Choroid plexus epithelial cell (primary cell): Measurements from ENCODE around the gene GRIN2D.

ENCODE experiments used
- DNase-seq: peaks from one replicate; pipeline ENCODE4 v3.0.0-alpha.2; 2010; ENCODE audit warnings: low read depth
- H3K4me3 ChIP-seq: 2 replicates; pipeline ENCODE4 v1.5.1; 2011; ENCODE audit warnings: low read depth, mild to moderate bottlenecking, control low read depth, low read length, moderate library complexity
- TF ChIP-seq, protein P1 (sequence below): conservative IDR thresholded peaks from 2 replicates; pipeline ENCODE4 v1.5.1; 2011; ENCODE audit warnings: low read depth, mild to moderate bottlenecking, control low read depth, inconsistent platforms, low read length, moderate library complexity

GRIN2D gene

DNA sequence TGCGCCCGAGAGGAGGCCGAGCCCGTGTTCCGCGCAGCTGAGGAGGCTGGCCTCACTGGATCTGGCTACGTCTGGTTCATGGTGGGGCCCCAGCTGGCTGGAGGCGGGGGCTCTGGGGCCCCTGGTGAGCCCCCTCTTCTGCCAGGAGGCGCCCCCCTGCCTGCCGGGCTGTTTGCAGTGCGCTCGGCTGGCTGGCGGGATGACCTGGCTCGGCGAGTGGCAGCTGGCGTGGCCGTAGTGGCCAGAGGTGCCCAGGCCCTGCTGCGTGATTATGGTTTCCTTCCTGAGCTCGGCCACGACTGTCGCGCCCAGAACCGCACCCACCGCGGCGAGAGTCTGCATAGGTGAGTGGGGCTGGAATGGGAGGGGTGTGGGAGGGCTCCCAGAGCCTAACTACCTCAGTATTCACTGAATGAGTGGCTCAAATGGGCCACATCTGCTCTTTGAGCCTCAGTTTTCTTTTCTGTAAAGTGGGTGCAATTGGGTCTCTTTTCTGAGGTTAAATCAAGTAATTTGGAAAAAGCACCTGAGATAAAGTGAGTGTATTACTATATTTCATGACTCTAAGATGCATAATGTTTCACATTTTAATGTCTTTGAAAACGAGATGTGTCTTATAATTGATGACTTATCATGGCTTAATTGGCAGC lies 11.7 kb downstream of the GRIN2D start:
- DNase-seq: no peak
- no peak overlapping the region for H3K4me3 ChIP-seq
- TF ChIP-seq, protein P1, sequence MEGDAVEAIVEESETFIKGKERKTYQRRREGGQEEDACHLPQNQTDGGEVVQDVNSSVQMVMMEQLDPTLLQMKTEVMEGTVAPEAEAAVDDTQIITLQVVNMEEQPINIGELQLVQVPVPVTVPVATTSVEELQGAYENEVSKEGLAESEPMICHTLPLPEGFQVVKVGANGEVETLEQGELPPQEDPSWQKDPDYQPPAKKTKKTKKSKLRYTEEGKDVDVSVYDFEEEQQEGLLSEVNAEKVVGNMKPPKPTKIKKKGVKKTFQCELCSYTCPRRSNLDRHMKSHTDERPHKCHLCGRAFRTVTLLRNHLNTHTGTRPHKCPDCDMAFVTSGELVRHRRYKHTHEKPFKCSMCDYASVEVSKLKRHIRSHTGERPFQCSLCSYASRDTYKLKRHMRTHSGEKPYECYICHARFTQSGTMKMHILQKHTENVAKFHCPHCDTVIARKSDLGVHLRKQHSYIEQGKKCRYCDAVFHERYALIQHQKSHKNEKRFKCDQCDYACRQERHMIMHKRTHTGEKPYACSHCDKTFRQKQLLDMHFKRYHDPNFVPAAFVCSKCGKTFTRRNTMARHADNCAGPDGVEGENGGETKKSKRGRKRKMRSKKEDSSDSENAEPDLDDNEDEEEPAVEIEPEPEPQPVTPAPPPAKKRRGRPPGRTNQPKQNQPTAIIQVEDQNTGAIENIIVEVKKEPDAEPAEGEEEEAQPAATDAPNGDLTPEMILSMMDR: no peak

DNA sequence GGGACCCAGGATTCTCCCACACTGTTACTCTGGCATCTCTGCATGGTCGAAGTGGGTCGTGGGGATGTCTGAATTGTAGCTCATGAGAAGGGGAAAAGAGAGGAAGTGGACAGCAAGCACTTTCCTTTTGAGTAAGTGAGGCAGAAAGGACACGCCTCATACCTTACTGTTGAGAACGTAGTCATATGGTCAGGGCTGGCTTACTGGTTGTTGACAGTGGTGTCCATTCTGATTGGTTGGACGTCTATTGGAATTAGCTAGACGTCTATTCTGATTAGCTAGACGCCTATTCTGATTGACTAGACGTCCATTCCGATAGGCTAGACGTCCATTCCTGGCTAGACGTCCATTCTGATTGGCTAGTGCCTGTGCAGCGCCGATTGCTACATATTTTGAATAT lies 12.4 kb downstream of the GRIN2D start:
- DNase-seq: no peak
- TF ChIP-seq, protein P1: no peak
- H3K4me3 ChIP-seq: no peak overlapping the region

- TF ChIP-seq, protein P1: no peak
- H3K4me3 ChIP-seq: no peak overlapping the region
- no peak for DNase-seq
These were observed 20.6 kb downstream of the GRIN2D start for GRCh38 chr19:48413879-48414587.

GRCh38 chr19:48415395-48415794 lies 21.9 kb downstream of the GRIN2D start:
- no peak overlapping the region for H3K4me3 ChIP-seq
- DNase-seq: peak; percentile 68
- TF ChIP-seq, protein P1: no peak

- DNase-seq: no peak
- TF ChIP-seq, protein P1: no peak
These were observed 22.3 kb downstream of the GRIN2D start for GRCh38 chr19:48415806-48416221.

GRCh38 chr19:48417421-48417820 lies 24.0 kb downstream of the GRIN2D start:
- DNase-seq: no peak
- TF ChIP-seq, protein P1: no peak
- H3K4me3 ChIP-seq: no peak overlapping the region

More at GRCh38 chr19:48415806-48416221, 22.3 kb downstream of the GRIN2D start:
- no peak overlapping the region for H3K4me3 ChIP-seq
